Loucy (cell line): Measurements from ENCODE around the gene RFX3.

Experiments
- EZH2phosphoT487 ChIP-seq: fragments of 200-600 bp; IDR thresholded peaks from 2 replicates; pipeline ENCODE4 v1.6.1; 2018; ENCODE audit warnings: antibody characterized with exemption, mild to moderate bottlenecking, moderate library complexity, borderline replicate concordance
- TF ChIP-seq, protein P1 (sequence below): fragments of 200-600 bp; sonication (generic); conservative IDR thresholded peaks from 2 replicates; pipeline ENCODE4 v1.5.1; 2014; ENCODE audit warnings: mild to moderate bottlenecking, antibody characterized with exemption, low read length

DNA sequence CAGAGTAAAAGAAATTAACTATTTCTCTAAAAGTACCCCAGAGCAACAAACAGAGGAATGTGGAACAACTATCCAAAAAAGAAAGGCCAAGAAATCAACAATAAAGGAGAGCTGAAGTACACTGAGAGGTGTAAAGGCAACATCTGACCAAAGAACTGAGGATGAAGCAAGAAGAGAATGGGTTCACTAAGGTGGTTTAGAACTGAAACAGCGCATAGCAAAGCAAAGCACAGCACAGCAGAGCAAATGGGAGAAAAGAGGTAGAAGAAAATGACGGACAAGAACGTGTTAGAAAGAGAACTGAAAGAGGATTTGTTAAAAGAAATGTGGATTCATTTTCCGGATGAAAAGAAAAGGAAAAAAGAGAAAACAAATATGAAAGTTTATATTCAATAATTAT is 25.8 kb downstream of the RFX3 start:
- TF ChIP-seq, protein P1, sequence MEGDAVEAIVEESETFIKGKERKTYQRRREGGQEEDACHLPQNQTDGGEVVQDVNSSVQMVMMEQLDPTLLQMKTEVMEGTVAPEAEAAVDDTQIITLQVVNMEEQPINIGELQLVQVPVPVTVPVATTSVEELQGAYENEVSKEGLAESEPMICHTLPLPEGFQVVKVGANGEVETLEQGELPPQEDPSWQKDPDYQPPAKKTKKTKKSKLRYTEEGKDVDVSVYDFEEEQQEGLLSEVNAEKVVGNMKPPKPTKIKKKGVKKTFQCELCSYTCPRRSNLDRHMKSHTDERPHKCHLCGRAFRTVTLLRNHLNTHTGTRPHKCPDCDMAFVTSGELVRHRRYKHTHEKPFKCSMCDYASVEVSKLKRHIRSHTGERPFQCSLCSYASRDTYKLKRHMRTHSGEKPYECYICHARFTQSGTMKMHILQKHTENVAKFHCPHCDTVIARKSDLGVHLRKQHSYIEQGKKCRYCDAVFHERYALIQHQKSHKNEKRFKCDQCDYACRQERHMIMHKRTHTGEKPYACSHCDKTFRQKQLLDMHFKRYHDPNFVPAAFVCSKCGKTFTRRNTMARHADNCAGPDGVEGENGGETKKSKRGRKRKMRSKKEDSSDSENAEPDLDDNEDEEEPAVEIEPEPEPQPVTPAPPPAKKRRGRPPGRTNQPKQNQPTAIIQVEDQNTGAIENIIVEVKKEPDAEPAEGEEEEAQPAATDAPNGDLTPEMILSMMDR, result no peak
- TF ChIP-seq EZH2phosphoT487, result no peak
